ENCODE measurements around the gene CHTOP.
A peak's percentile ranks its signal among the peaks of the same experiment; 100 is the strongest.

DNA sequence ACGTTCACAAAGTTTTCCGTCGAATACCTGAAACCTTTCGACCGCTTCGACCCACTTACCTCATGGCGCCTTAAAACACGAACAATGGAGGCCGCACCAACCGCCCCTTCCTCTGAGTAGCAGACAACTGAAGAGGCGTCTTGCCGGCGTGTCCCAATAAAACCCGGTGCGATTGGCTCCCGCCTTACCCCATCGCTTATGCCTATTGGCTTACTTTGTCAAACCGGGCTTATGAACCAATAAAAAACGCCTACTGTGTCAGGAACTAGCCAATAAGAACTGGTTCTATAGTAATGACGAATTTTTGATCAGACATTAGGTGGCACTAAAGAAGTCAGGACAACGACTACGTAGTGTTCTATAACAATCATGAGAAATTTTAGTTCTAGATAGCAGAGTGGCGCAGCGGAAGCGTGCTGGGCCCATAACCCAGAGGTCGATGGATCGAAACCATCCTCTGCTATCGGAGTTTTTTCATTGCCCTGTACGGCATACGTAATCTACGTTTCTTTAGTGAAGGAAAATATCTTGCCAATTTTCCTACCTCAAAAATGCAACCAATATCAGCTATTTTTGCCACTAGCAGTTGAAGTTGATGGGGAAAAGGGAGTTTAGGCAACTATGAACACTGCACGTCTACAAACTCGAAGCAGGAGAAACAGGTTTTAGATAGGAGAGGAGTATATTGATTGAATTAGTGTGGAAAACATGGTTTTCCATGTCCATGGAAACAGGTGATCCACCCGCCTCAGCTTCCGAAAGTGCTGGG is 37.2 kb downstream of the CHTOP start, which contains the start of gene ILF2:
- TF ChIP-seq, protein P1, sequence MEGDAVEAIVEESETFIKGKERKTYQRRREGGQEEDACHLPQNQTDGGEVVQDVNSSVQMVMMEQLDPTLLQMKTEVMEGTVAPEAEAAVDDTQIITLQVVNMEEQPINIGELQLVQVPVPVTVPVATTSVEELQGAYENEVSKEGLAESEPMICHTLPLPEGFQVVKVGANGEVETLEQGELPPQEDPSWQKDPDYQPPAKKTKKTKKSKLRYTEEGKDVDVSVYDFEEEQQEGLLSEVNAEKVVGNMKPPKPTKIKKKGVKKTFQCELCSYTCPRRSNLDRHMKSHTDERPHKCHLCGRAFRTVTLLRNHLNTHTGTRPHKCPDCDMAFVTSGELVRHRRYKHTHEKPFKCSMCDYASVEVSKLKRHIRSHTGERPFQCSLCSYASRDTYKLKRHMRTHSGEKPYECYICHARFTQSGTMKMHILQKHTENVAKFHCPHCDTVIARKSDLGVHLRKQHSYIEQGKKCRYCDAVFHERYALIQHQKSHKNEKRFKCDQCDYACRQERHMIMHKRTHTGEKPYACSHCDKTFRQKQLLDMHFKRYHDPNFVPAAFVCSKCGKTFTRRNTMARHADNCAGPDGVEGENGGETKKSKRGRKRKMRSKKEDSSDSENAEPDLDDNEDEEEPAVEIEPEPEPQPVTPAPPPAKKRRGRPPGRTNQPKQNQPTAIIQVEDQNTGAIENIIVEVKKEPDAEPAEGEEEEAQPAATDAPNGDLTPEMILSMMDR (IDR thresholded peaks at IDR 0.05; ENCODE audit: borderline replicate concordance, extremely low read depth, low read length, poor library complexity, severe bottlenecking): peak; percentile 46
- no peak for TF ChIP-seq EZH2 (IDR thresholded peaks at IDR 0.05; ENCODE audit: borderline replicate concordance, low read depth, low read length, severe bottlenecking)

All from DND-41 (cell line).